Esophagus muscularis mucosa (tissue), 4 donors: ENCODE measurements around the gene PLPPR3. TPM values are rescaled to one million over a fixed set of nuclear protein-coding genes. Genes with fewer than 3 reads are reported as not detected.
A peak's percentile ranks its signal among the peaks of the same experiment; 100 is the strongest.

ENCODE experiments used
- DNase-seq: peaks from one replicate; pipeline ENCODE4 v3.0.0-alpha.2; 2017; ENCODE audit errors: extremely low spot score
- H3K27ac ChIP-seq, 4 donors: fragments of 200-600 bp; sonication (generic); replicated peaks in 1 of 4; 1 replicate in 3 of 4; 2 replicates in 1 of 4; pipeline ENCODE4 v1.5.1; 2016 to 2019; ENCODE audit warnings: mild to moderate bottlenecking in 1 of 4
- H3K27me3 ChIP-seq, 4 donors: fragments of 200-600 bp; sonication (generic); one replicate each; pipeline versions ENCODE4 v1.5.1 to v1.6.0; 2016 to 2019
- H3K36me3 ChIP-seq, 4 donors: fragments of 200-600 bp; sonication (generic); one replicate each; pipeline ENCODE4 v1.5.1; 2016 to 2019
- H3K4me1 ChIP-seq, 4 donors: fragments of 200-600 bp; sonication (generic); one replicate each; pipeline ENCODE4 v1.5.1; 2016 to 2019
- H3K4me3 ChIP-seq, 4 donors: fragments of 200-600 bp; sonication (generic); 1 replicate in 2 of 4; 2 replicates in 2 of 4; pipeline ENCODE4 v1.5.1; 2016 to 2019; ENCODE audit warnings: mild to moderate bottlenecking in 4 of 4, moderate library complexity in 1 of 4
- H3K9me3 ChIP-seq, 4 donors: fragments of 200-600 bp; sonication (generic); 1 replicate in 3 of 4; 2 replicates in 1 of 4; pipeline ENCODE4 v1.5.1; 2016 to 2019
- CTCF ChIP-seq, 3 experiments: fragments of 200-600 bp in 2 of 3; fragments of 450-650 bp in 1 of 3; sonication (generic) in 2 of 3; IDR thresholded peaks; one replicate each; pipeline ENCODE4 v1.5.1; 2017 to 2019; ENCODE audit warnings: antibody characterized with exemption in 3 of 3, mild to moderate bottlenecking in 2 of 3, moderate library complexity in 1 of 3
- EP300 ChIP-seq: sonication (generic); formaldehyde crosslinking; IDR thresholded peaks from one replicate; pipeline ENCODE4 v1.6.1; 2017; ENCODE audit warnings: antibody characterized with exemption
- POLR2A ChIP-seq: fragments of 450-650 bp; IDR thresholded peaks from one replicate; pipeline ENCODE4 v1.6.1; 2017; ENCODE audit warnings: antibody characterized with exemption, moderate library complexity, mild to moderate bottlenecking, low read depth
- POLR2AphosphoS5 ChIP-seq, 2 donors: sonication (generic); formaldehyde crosslinking; IDR thresholded peaks; one replicate each; pipeline ENCODE4 v1.6.1; 2017; ENCODE audit warnings: antibody characterized with exemption in 2 of 2
- WGBS: methylation state at CpG from one replicate; pipeline ENCODE4 v1.1.5; 2018; 5-methylcytosine and 5-hydroxymethylcytosine counted together
- intact Hi-C: fragments of 100-400 bp; cut with DNase I; formaldehyde crosslinking; loops from one replicate; pipeline ENCODE4 v1.15.1; 2023
- total RNA-seq, 4 donors: library from RNA; depleted of rRNA; stranded (reverse); fragments of >200 nt; gene quantifications; one replicate each; pipeline versions ENCODE4 v1.1.0 to v1.2.1, GENCODE V29; 2016

Gene PLPPR3
- total RNA-seq, 4 donors from 2014 or later = not detected

- TF ChIP-seq EP300 = no peak
- TF ChIP-seq POLR2AphosphoS5 (IDR thresholded peaks at IDR 0.05) = no peak
- no peak for TF ChIP-seq CTCF (IDR thresholded peaks at IDR 0.05)
- no peak for TF ChIP-seq POLR2A
- H3K9me3 ChIP-seq = no peaks in the 10 kb centered on the region
- H3K27me3 ChIP-seq = no peaks in the 10 kb centered on the region
- peaks cover 0 to 28% (median 12%) of the 10 kb centered on the region in 4 donors for H3K36me3 ChIP-seq
- H3K4me1 ChIP-seq = peaks cover 47 to 63% (median 54%) of the 10 kb centered on the region in 4 donors
- H3K27ac ChIP-seq = peak overlapping the region; percentile 68 to 98 (median 82)
- intact Hi-C loops = no loop called here
- DNase-seq = no peak
- WGBS = 74% methylated on average over 4 of the region's 39 CpGs
- H3K4me3 ChIP-seq = peak overlapping the region; percentile 65 to 98 (median 96)
Observed at GRCh38 chr19:795691-796581, 25.8 kb downstream of the PLPPR3 start.

- Histone ChIP-seq H3K27me3 (no peaks in the 10 kb centered on the region), H3K4me1 (peaks cover 39 to 62% (median 46%) of the 10 kb centered on the region in 4 donors), H3K36me3 (peaks cover 0 to 20% (median 6%) of the 10 kb centered on the region in 4 donors), H3K9me3 (no peaks in the 10 kb centered on the region), H3K27ac (peak overlapping the region; percentile 32 to 85 (median 62)), H3K4me3 (no peak overlapping the region)
- WGBS = 75% methylated on average over 14 of the region's 28 CpGs
- intact Hi-C loops = no loop called here
- TF ChIP-seq EP300 (no peak), CTCF (IDR thresholded peaks at IDR 0.05) (no peak), POLR2AphosphoS5 (IDR thresholded peaks at IDR 0.05) (no peak), POLR2A (no peak)
- no peak for DNase-seq
Observed at GRCh38 chr19:795073-795611, 26.6 kb downstream of the PLPPR3 start.

- H3K36me3 ChIP-seq = peaks cover 0 to 6% (median 0%) of the 10 kb centered on the region in 4 donors
- H3K9me3 ChIP-seq = no peaks in the 10 kb centered on the region
- H3K4me3 ChIP-seq = no peak overlapping the region
- DNase-seq = no peak
- no peak overlapping the region for H3K27ac ChIP-seq
- TF ChIP-seq EP300 = no peak
- no peak for TF ChIP-seq POLR2A
- TF ChIP-seq POLR2AphosphoS5 (IDR thresholded peaks at IDR 0.05) = no peak
- no peak for TF ChIP-seq CTCF (IDR thresholded peaks at IDR 0.05)
- intact Hi-C loops = no loop called here
- 96% methylated on average over 12 of the region's 12 CpGs for WGBS
- H3K27me3 ChIP-seq = no peaks in the 10 kb centered on the region
- H3K4me1 ChIP-seq = peaks cover 31 to 60% (median 43%) of the 10 kb centered on the region in 4 donors
Observed at GRCh38 chr19:793806-794205, 27.9 kb downstream of the PLPPR3 start.

GRCh38 chr19:792306-792885, 29.4 kb downstream of the PLPPR3 start:
- WGBS = 74% methylated on average over 12 of the region's 16 CpGs
- Histone ChIP-seq H3K4me1 (peaks cover 30 to 65% (median 44%) of the 10 kb centered on the region in 4 donors), H3K27ac (peak overlapping the region in 3 of 4 donors; percentile 6 to 50 (median 43)), H3K27me3 (no peaks in the 10 kb centered on the region), H3K4me3 (no peak overlapping the region), H3K36me3 (no peaks in the 10 kb centered on the region), H3K9me3 (no peaks in the 10 kb centered on the region)
- DNase-seq = no peak
- intact Hi-C loops = no loop called here
- no peak for TF ChIP-seq EP300
- no peak for TF ChIP-seq CTCF (IDR thresholded peaks at IDR 0.05)
- TF ChIP-seq POLR2A = no peak
- no peak for TF ChIP-seq POLR2AphosphoS5 (IDR thresholded peaks at IDR 0.05)
